ENCODE measurements around the gene TMC6. TPM values are rescaled to one million over a fixed set of nuclear protein-coding genes. Genes with fewer than 3 reads are reported as not detected.
"Not testable (repeated sequence)": the region's sequence is repeated elsewhere in the genome, so short reads cannot be mapped to it uniquely, and the experiment has no call there.

TMC6 gene
- total RNA-seq, 1 experiment from 2014 or later = 2.1 TPM

GRCh38 chr17:78079253-78079652 lies 49.3 kb downstream of the TMC6 start:
- no peaks in the 10 kb centered on the region for H3K9me3 ChIP-seq
- H3K36me3 ChIP-seq = peaks cover 7% of the 10 kb centered on the region
- H3K27me3 ChIP-seq = no peaks in the 10 kb centered on the region
- H3K4me3 ChIP-seq = no peak overlapping the region
- no peak for DNase-seq

DNA sequence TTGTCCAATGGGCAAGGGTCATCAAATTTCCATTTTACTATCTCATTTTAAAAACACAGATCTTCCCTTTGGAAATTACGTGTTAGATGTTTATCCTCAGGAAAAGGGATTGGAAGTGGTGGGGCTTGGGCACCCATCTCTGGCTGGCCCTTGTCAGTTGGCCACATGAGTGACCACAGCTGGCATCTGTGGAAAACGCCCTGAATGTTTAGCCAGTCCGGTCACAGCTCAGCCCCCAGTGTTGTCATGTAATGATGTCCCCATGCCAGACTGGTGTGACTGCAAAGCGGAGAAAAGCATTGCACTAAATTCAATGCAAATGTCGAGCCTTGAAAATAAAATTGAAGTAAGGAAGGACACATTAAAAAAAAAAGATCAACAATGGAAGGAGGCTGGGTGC lies 53.0 kb downstream of the TMC6 start:
- Histone ChIP-seq H3K9me3 (no peaks in the 10 kb centered on the region), H3K27me3 (no peaks in the 10 kb centered on the region), H3K4me3 (no peak overlapping the region), H3K36me3 (peaks cover 21% of the 10 kb centered on the region)
- DNase-seq = no peak

- Histone ChIP-seq H3K9me3 (no peaks in the 10 kb centered on the region), H3K4me3 (no peak overlapping the region), H3K36me3 (peaks cover 21% of the 10 kb centered on the region), H3K27me3 (no peaks in the 10 kb centered on the region)
- no peak for DNase-seq
These were observed 53.5 kb downstream of the TMC6 start for GRCh38 chr17:78075011-78075410.

DNA sequence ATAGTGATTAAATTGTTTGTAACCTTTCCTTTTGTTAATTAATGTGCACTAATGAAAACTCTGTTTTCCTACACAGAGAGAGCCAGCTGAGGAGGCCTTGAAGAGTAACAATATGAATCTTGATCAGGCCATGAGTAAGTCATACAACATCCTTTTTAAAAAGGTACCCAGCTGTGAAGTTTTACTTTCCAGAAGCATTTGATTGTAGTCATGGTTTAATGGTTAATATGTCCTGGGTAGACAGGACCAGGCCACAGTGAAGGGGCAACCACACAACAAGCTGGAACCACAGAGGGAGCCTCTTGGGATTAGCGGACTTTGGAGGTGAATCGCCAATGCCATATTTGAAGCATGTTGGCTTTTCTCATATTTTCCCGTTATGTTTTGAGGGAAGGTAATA lies 55.6 kb downstream of the TMC6 start:
- Histone ChIP-seq H3K9me3 (no peaks in the 10 kb centered on the region), H3K4me3 (no peak overlapping the region), H3K27me3 (no peaks in the 10 kb centered on the region), H3K36me3 (peaks cover 21% of the 10 kb centered on the region)
- DNase-seq = no peak

DNA sequence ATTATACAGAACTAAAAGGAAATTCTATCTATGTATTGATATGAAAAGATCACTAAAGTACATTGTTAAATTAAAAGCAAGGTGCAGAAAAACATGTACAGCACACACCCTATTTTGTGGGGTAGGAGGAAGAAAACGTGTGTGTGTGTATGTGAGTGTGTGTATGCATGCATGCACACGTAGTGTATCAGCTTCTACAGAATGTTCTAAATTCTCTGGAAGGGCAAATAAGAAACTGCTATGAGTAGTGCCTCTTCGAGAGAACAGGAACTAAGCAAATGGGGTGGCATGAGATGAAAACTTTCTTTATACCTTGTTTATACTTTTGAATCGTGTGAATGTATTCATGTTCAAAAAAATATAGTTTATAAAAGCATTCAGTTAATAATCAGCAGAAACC lies 58.9 kb downstream of the TMC6 start:
- H3K4me3 ChIP-seq = no peak overlapping the region
- no peaks in the 10 kb centered on the region for H3K9me3 ChIP-seq
- peaks cover 21% of the 10 kb centered on the region for H3K36me3 ChIP-seq
- H3K27me3 ChIP-seq = no peaks in the 10 kb centered on the region
- DNase-seq = no peak

GRCh38 chr17:78066976-78067375 lies 61.6 kb downstream of the TMC6 start:
- H3K27me3 ChIP-seq, H3K4me3 ChIP-seq, H3K36me3 ChIP-seq, DNase-seq, H3K9me3 ChIP-seq: not testable (repeated sequence)

DNA sequence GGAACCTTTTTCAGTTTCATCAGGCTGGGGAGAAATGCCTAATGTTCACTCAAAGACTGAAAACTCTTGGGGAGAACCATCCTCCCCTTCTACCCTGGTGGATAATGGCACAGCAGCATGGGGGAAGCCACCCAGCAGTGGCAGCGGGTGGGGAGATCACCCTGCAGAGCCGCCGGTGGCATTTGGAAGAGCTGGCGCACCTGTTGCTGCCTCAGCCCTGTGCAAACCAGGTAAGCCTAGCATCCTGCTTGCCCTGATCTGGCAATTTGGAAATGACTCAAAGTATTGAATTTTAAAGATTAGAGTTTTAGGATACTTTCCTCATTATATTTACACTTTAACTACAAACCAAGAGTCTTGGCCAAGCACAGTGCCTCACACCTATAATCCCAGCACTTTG lies 63.8 kb downstream of the TMC6 start:
- Histone ChIP-seq H3K9me3 (no peaks in the 10 kb centered on the region), H3K4me3 (no peak overlapping the region), H3K27me3 (no peaks in the 10 kb centered on the region), H3K36me3 (peaks cover 3% of the 10 kb centered on the region; the same call in 1 of the 2 replicates)
- no peak for DNase-seq

DNA sequence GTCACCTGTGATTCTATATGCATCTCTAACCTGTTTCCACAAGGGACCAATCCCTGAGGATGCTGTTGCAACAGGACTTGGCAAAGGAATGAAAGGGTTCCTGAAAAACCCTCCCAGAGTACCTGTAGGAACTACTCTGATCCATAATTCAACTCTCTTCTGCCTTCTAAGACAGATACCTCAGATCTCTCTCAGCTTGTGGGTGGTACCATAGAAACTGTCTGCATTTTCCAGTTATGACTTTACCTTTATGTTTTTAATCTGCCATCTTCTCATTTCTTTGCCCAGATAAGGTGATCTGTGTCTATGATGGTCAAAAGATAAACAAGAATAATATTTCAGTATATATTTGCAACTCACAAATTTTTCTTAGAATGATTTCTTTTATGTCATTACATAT lies 65.1 kb downstream of the TMC6 start:
- H3K36me3 ChIP-seq = 0 out of 2 replicates have a peak, but pooled peaks cover 3% of the 10 kb centered on the region
- no peaks in the 10 kb centered on the region for H3K9me3 ChIP-seq
- no peaks in the 10 kb centered on the region for H3K27me3 ChIP-seq
- no peak overlapping the region for H3K4me3 ChIP-seq
- DNase-seq = no peak

DNA sequence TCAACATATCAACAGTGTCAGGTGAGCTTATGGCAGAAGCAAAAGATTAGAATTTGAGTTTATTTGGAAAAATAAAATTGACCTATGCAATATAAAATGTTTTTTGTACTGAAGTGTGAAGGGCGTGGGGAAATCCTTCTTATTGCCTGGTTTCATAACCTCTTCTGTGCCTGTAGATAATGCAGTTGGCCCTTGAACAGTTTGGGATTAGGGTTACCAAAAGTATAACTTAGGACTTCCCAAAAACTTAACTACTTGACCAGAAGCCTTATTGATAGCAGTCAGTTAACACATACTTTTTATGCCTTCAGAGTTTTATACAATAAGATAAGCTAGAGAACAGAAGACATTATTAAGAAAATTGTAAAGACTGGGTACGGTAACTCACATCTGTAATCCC lies 66.0 kb downstream of the TMC6 start:
- Histone ChIP-seq H3K36me3 (0 out of 2 replicates have a peak, but pooled peaks cover 1% of the 10 kb centered on the region), H3K9me3 (no peaks in the 10 kb centered on the region), H3K27me3 (no peaks in the 10 kb centered on the region), H3K4me3 (no peak overlapping the region)
- no peak for DNase-seq

Other genes starting within 250 kb of the TMC6 start
- gene TNRC6C, start 170.1 kb downstream of the TMC6 start, total RNA-seq (2014; rRNA removed; shearing (Covaris generic); ENCODE audit: low replicate concordance) = 3.2 and 4.5 TPM in 2 replicates
- gene TMC8, start 2.0 kb upstream of the TMC6 start, total RNA-seq (2014; rRNA removed; shearing (Covaris generic); ENCODE audit: low replicate concordance) = not detected in 2 replicates
- gene C17orf99, start 17.6 kb upstream of the TMC6 start, total RNA-seq (2014; rRNA removed; shearing (Covaris generic); ENCODE audit: low replicate concordance) = not detected in 2 replicates
- gene SYNGR2, start 39.8 kb upstream of the TMC6 start, total RNA-seq (2014; rRNA removed; shearing (Covaris generic); ENCODE audit: low replicate concordance) = 41.3 and 73.2 TPM in 2 replicates
- 147 and 288 TPM in 2 replicates for gene TK1, start 58.3 kb upstream of the TMC6 start, total RNA-seq (2014; rRNA removed; shearing (Covaris generic); ENCODE audit: low replicate concordance)
- gene AFMID, start 58.6 kb upstream of the TMC6 start, total RNA-seq (2014; rRNA removed; shearing (Covaris generic); ENCODE audit: low replicate concordance) = 49.6 and 74.8 TPM in 2 replicates
- gene BIRC5, start 85.5 kb upstream of the TMC6 start, total RNA-seq (2014; rRNA removed; shearing (Covaris generic); ENCODE audit: low replicate concordance) = 188 and 218 TPM in 2 replicates
- gene TMEM235, start 102.9 kb upstream of the TMC6 start, total RNA-seq (2014; rRNA removed; shearing (Covaris generic); ENCODE audit: low replicate concordance) = not detected in 2 replicates
- gene SOCS3, start 231.3 kb upstream of the TMC6 start, total RNA-seq (2014; rRNA removed; shearing (Covaris generic); ENCODE audit: low replicate concordance) = 23.4 and 32.9 TPM in 2 replicates
- 47.3 and 48.7 TPM in 2 replicates for gene PGS1, start 249.9 kb upstream of the TMC6 start, total RNA-seq (2014; rRNA removed; shearing (Covaris generic); ENCODE audit: low replicate concordance)

Data from MG63 (cell line).